ENCODE data around the gene SLC22A17. TPM values are rescaled to one million over a fixed set of nuclear protein-coding genes. Genes with fewer than 3 reads are reported as not detected.

SLC22A17 gene
- total and polyA plus RNA-seq, 2 of the 4 experiments (the other 2 are of a cell fraction) = 6.6 to 36.0 TPM

DNA sequence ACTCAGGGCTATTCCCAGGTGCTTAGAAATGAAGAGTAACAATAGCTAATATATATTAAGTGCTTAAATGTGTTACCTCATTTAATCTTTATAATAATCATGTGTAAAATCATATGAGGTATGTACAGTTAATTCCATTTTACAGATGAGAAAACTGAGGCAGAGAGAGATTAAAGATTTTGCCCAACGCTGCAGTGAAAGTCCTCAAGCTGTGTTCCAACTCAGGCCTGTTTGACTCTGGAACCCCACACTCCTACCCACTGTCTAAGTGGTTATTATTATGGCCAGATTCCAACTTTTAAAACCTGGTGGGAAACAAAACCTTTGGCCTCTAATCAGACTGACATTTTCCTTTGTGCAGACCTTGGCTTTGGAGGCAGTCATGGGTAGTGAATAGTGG lies 34.3 kb upstream of the SLC22A17 start:
- Histone ChIP-seq H3K18ac (ENCODE audit: low read depth, low read length) (no peak overlapping the region), H2BK15ac (ENCODE audit: low read depth, low read length) (no peak overlapping the region), H3K9me3 (ENCODE audit: control insufficient read depth, insufficient read depth, low read length) (no peaks in the 10 kb centered on the region), H2AK9ac (replicated peaks; ENCODE audit: low read depth, low read length, poor library complexity) (no peak overlapping the region), H3K79me1 (ENCODE audit: low read depth in 1 of 2, low read length in 2 of 2) (no peaks in the 10 kb centered on the region), H3K56ac (ENCODE audit: extremely low read depth, insufficient read depth, low read length) (no peak overlapping the region), H4K91ac (ENCODE audit: insufficient read depth, low read depth, low read length) (no peak overlapping the region), H2AFZ (replicated peaks; ENCODE audit: low read length, poor library complexity) (no peak overlapping the region), H3K4me3 (ENCODE audit: insufficient read depth, low read depth, low read length) (no peak overlapping the region), H3K4me2 (ENCODE audit: low read depth, low read length) (no peak overlapping the region), H2AK5ac (ENCODE audit: low read depth, low read length) (no peak overlapping the region), H4K20me1 (ENCODE audit: insufficient read depth, low read length) (no peaks in the 10 kb centered on the region), H3K14ac (replicated peaks; ENCODE audit: low read depth, low read length) (no peak overlapping the region), H3K36me3 (ENCODE audit: control insufficient read depth, insufficient read depth, low read length) (no peaks in the 10 kb centered on the region), H3K23ac (ENCODE audit: low read depth, low read length) (no peak overlapping the region), H3K4ac (ENCODE audit: low read depth, low read length) (no peak overlapping the region), H4K8ac (ENCODE audit: low read depth in 2 of 2, low read length in 2 of 2) (no peak overlapping the region), H2BK120ac (ENCODE audit: low read depth, low read length) (no peak overlapping the region), H2BK20ac (ENCODE audit: low read depth, low read length) (no peak overlapping the region), H3K4me1 (ENCODE audit: control insufficient read depth, insufficient read depth, low read length) (no peaks in the 10 kb centered on the region), H4K5ac (ENCODE audit: low read depth, low read length) (no peak overlapping the region), H3K27me3 (ENCODE audit: control insufficient read depth, insufficient read depth, low read length) (peaks cover 40% of the 10 kb centered on the region), H3K9ac (ENCODE audit: low read depth, low read length) (no peak overlapping the region), H3K9me1 (ENCODE audit: insufficient read depth, low read length) (no peaks in the 10 kb centered on the region), H2BK5ac (ENCODE audit: low read depth, low read length, poor library complexity, severe bottlenecking) (no peak overlapping the region), H3K27ac (ENCODE audit: insufficient read depth, low read length) (no peak overlapping the region)
- ATAC-seq (ENCODE audit: low read depth) = no peak
- TF ChIP-seq NFE2L2 (IDR thresholded peaks at IDR 0.05; ENCODE audit: low read depth, low read length) (no peak), CEBPB (IDR thresholded peaks at IDR 0.05; ENCODE audit: low read depth, low read length) (no peak), FOS (IDR thresholded peaks at IDR 0.05; ENCODE audit: low read depth, low read length) (no peak), BHLHE40 (IDR thresholded peaks at IDR 0.05; ENCODE audit: low read depth, low read length) (no peak), RCOR1 (IDR thresholded peaks at IDR 0.05; ENCODE audit: insufficient replicate concordance, low read length) (no peak), CHD1 (IDR thresholded peaks at IDR 0.05; ENCODE audit: low read depth, low read length) (no peak), RFX5 (IDR thresholded peaks at IDR 0.05; ENCODE audit: low read depth, low read length) (no peak), POLR2A (IDR thresholded peaks at IDR 0.05; ENCODE audit: low read depth, low read length) (no peak)
- TF ChIP-seq, protein P1, sequence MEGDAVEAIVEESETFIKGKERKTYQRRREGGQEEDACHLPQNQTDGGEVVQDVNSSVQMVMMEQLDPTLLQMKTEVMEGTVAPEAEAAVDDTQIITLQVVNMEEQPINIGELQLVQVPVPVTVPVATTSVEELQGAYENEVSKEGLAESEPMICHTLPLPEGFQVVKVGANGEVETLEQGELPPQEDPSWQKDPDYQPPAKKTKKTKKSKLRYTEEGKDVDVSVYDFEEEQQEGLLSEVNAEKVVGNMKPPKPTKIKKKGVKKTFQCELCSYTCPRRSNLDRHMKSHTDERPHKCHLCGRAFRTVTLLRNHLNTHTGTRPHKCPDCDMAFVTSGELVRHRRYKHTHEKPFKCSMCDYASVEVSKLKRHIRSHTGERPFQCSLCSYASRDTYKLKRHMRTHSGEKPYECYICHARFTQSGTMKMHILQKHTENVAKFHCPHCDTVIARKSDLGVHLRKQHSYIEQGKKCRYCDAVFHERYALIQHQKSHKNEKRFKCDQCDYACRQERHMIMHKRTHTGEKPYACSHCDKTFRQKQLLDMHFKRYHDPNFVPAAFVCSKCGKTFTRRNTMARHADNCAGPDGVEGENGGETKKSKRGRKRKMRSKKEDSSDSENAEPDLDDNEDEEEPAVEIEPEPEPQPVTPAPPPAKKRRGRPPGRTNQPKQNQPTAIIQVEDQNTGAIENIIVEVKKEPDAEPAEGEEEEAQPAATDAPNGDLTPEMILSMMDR (conservative IDR thresholded peaks at IDR 0.05; ENCODE audit: low read depth, low read length) = no peak
- TF ChIP-seq, protein P2, sequence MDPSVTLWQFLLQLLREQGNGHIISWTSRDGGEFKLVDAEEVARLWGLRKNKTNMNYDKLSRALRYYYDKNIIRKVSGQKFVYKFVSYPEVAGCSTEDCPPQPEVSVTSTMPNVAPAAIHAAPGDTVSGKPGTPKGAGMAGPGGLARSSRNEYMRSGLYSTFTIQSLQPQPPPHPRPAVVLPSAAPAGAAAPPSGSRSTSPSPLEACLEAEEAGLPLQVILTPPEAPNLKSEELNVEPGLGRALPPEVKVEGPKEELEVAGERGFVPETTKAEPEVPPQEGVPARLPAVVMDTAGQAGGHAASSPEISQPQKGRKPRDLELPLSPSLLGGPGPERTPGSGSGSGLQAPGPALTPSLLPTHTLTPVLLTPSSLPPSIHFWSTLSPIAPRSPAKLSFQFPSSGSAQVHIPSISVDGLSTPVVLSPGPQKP (IDR thresholded peaks at IDR 0.05; ENCODE audit: borderline replicate concordance, low read depth, low read length) = no peak
- TF ChIP-seq, protein P3, sequence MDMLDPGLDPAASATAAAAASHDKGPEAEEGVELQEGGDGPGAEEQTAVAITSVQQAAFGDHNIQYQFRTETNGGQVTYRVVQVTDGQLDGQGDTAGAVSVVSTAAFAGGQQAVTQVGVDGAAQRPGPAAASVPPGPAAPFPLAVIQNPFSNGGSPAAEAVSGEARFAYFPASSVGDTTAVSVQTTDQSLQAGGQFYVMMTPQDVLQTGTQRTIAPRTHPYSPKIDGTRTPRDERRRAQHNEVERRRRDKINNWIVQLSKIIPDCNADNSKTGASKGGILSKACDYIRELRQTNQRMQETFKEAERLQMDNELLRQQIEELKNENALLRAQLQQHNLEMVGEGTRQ (IDR thresholded peaks at IDR 0.05; ENCODE audit: low read depth, low read length) = no peak
- CTCF ChIA-PET = interaction anchor here (1.2 kb wide), 1 partner anchor 8 kb away, joined by 3 read pairs; no protein-coding TSS in a partner anchor
- WGBS, 2 experiments (ENCODE audit: extremely low coverage in 2 of 2, insufficient read length in 1 of 2) = no CpG with 5 or more reads among the region's 1 CpG
- no TSS peak for BruUV-seq (replicated peaks)
- dilution Hi-C loops (cut with HindIII; ENCODE audit: low sequenced_read_pairs, unreplicated experiment) = no loop called here
- in situ Hi-C loops (cut with MboI; ENCODE audit: low sequenced_read_pairs) = no loop called here
- DNase-seq = no peak
- POLR2A ChIA-PET (ENCODE audit: unreplicated experiment) = no interaction called here
- intact Hi-C loops (cut with micrococcal nuclease) = no loop called here
